B cell (primary cell): ENCODE data around the gene PCBP3.

Experiments
- CTCF ChIP-seq: fragments of 200-600 bp; IDR thresholded peaks from one replicate; pipeline ENCODE4 v1.8.0; 2022; ENCODE audit warnings: antibody characterized with exemption, mild to moderate bottlenecking
- EZH2 ChIP-seq: IDR thresholded peaks from 2 replicates; pipeline ENCODE4 v1.6.1; 2012; ENCODE audit warnings: borderline replicate concordance, low read depth, mild to moderate bottlenecking, moderate library complexity, low read length; ENCODE audit not compliant: insufficient read depth, poor library complexity, severe bottlenecking

- TF ChIP-seq CTCF, result no peak
- TF ChIP-seq EZH2, result no peak
These were observed 211.2 kb downstream of the PCBP3 start for GRCh38 chr21:45854690-45855247.
